Spleen (tissue), 7 donors: Measurements from ENCODE around the gene SORCS3.

Experiments
- CTCF ChIP-seq, 11 experiments: fragments of 200-600 bp in 7 of 11; fragments of 450-650 bp in 4 of 11; sonication (generic) in 4 of 11; IDR thresholded peaks in 8 of 11; conservative IDR thresholded peaks in 3 of 11; 1 replicate in 7 of 11; 2 replicates in 4 of 11; pipeline versions ENCODE4 v1.4.0 to v1.8.0; 2016 to 2021; ENCODE audit warnings: antibody characterized with exemption in 11 of 11, inconsistent platforms in 4 of 11, mild to moderate bottlenecking in 1 of 11
- POLR2AphosphoS5 ChIP-seq, 3 donors: sonication (generic); formaldehyde crosslinking; IDR thresholded peaks; one replicate each; pipeline ENCODE4 v1.5.1; 2017; ENCODE audit warnings: antibody characterized with exemption in 3 of 3
- donor health status: DM: no; HTN: no; CAD: no; lungs with moderate emphysema.
- donor health status: DM: no; HTN: no; CAD: no.
- donor health status: DM: no; HTN: no; CAD: no.

DNA sequence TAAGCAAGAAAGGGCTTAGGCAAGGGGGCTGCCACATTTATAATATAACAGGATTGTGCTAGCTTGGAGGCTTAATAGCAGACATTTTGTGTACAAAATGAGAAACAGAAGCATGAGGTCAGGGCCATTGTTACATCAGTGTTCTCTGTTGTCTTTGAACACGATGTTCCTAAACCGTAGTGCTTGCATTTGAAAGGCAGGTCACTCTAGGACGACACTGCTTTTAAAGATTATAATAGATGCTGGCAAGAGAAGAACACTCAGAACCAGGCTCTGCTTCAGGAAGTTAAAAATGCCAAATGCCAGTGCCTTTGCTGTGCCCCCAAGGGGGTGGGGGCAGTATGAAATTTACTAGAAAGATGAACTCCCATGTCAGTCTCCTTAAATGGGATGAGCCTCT, 91.1 kb downstream of the SORCS3 start:
- TF ChIP-seq CTCF (IDR thresholded peaks at IDR 0.05 in 8 of 11, conservative IDR thresholded peaks at IDR 0.05 in 3 of 11) (no peak), POLR2AphosphoS5 (IDR thresholded peaks at IDR 0.05) (no peak)
